Germinal center (tissue), 1 donor: ENCODE measurements around the gene SLC2A4.
"Not testable (repeated sequence)": the region's sequence is repeated elsewhere in the genome, so short reads cannot be mapped to it uniquely, and the experiment has no call there.

Source experiments
- DNase-seq: peaks from one replicate; pipeline ENCODE4 v3.0.0; 2012; ENCODE audit warnings: mixed read lengths, low spot score

Gene SLC2A4

GRCh38 chr17:7324438-7324779 lies 42.9 kb downstream of the SLC2A4 start:
- DNase-seq: no peak

- no peak for DNase-seq
Observed at GRCh38 chr17:7325031-7325528, 43.6 kb downstream of the SLC2A4 start.

- no peak for DNase-seq
Observed at GRCh38 chr17:7326186-7326585, 44.7 kb downstream of the SLC2A4 start.

DNA sequence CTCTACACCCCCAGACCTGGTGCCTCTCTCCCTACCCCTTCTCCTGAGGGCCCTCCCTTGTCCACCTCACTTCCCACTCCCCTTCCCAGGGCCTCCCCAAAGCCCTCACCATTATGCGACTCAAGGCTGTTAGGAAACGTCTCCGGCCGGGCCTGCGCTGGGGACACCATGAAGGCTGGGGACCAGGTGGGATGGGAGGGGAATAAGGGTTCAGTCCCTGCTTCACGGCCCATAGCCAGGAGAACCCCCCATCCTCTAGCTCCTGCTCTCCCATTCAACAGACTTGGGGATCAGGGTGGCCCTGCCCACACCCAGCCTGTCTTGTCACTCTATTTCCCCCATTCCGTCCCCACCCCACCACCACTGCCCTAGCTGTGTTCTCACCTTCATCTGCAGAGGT lies 45.5 kb downstream of the SLC2A4 start:
- DNase-seq: no peak

DNA sequence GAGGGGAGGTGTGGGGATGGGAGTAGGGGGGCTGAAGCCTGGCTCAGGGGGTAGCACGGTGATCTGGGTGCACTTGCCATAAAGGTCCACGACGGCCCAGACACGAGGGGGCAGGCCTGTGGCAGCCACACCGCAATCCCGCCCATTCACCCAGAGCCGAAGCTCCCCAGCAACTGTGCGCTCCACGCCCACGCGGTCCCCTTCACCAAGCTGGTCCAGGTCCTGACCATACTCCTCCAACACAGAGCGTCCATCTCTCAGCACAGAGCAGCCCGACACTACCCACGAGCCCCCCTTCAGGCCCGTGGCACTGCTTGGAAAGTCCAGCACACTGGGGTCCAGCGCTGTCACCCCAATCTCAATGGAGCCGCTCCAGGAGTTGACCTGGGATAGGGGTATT lies 46.0 kb downstream of the SLC2A4 start:
- no peak for DNase-seq

- no peak for DNase-seq
Observed at GRCh38 chr17:7328009-7328408, 46.5 kb downstream of the SLC2A4 start.

- no peak for DNase-seq
Observed at GRCh38 chr17:7328840-7329373, 47.4 kb downstream of the SLC2A4 start, which contains the start of gene NEURL4. Gene NEURL4 (minus strand): TSS chr17:7329335. CDS start chr17:7329312, 23 bp downstream.

DNA sequence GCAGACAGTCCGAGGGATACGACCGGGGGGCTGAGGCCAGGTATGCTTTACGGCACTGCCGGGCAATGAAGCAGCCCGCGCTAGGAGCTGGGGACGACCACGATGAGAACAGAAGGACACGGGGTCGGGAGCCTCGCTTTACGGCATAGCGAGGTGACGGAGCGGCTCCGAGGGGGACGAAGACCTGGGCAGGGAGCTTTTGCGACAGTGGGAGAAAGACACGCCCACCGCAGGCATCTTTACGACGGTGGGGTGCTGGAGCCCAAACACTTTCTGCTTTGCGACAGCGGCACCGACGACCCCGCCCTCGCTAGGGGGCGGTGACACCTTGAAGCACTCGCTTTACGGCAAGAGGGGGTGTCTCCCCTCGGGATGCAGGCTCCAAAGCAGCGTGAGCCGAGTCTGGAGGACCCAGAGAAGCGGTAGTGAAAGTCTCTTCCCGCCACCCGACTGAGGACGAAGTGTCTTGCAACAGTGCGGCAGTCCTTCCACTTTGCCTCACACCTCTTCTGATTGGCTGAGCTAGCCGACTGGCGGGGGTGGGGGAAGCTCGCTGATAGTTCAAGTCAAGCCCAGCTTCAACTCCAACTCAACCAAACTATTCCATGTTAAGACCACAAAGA lies 48.0 kb downstream of the SLC2A4 start:
- DNase-seq: peak; percentile 97

- peak; percentile 91 for DNase-seq
Observed at GRCh38 chr17:7329997-7330637, 48.6 kb downstream of the SLC2A4 start.

DNA sequence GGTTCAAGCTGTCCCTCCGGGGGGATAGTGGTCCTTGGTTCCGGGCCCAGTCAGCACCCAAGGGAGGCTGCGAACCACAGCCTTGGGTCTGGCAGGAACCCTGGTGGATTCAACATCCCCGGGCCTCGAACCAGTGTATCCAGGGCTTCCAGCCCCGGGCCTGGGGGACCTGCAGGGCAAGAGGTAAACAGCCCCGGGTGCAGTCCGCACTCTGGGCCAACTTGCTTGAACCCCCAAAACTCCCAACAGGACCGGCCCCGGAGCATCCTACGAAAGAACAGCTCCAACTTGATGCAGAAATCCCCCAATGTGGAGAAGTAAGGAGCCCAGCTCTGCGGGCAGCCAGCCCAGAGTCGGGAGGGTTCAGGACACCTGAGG lies 49.1 kb downstream of the SLC2A4 start:
- DNase-seq: no peak

DNA sequence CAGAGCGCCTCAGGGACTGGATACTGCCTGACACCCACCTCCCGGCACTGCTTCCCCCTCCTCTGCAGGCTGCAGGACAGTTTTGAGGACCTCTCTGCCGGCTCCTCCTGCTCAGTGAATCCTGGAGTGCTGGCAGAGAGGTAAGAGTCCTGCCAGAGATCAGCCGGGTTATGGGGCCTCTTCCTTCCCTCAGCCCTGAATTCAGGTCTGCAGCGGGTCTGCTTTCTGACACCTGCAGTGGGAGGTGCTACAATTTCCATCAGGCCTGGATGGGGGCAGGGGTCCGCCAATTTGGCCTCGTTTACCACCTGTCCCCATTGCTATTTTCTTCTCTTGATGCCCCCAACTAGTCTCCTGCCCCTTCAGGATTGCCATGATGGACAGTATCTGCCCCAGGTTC lies 50.6 kb downstream of the SLC2A4 start:
- no peak for DNase-seq

DNA sequence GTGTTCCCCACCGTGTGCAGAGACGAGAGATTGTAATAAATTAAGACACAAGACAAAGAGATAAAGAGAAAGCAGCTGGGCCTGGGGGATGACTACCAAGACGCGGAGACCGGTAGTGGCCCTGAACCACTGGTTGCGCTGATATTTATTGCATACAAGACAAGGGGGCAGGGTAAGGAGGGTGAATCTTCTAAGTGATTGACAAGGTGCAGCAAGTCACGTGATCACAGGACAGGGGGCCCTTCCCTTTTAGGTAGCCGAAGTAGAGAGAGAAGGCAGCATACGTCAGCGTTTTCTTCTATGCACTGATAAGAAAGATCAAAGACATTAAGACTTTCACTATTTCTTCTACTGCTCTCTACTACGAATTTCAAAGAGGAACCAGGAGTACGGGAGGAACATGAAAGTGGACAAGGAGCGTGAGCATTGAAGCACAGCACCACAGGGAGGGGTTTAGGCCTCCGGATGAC lies 51.1 kb downstream of the SLC2A4 start:
- DNase-seq: not testable (repeated sequence)

DNA sequence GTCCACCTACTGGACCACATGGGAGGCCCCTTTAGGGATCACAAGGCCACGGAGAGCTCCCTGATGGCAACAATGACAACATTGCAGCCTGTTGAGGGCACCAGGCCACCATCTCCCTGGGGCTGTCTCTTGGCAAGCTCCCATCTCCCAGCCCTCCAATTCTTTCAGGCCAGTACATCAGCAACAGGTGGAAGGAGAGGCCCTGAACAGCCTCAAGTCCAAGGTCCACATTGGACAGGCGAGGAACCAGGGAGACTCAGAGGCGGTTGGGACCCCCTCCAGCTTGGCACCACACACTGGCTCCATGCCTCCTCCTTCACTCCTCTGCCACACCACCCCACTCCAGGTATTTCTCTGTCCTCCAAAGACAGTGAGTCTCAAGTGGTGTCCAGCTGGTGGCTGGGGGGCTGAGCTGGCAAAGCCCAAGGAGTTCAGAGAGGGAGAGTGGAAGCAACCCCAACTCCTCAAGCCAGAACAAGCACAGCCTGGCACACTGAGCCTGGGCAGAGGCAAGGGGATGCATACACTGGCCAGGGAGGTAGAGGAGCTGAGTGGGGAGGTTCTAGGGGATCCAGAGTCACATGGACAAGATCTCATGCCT lies 53.5 kb downstream of the SLC2A4 start:
- no peak for DNase-seq

- not testable (repeated sequence) for DNase-seq
Observed at GRCh38 chr17:7335765-7336164, 54.2 kb downstream of the SLC2A4 start.

GRCh38 chr17:7336240-7337175 lies 55.0 kb downstream of the SLC2A4 start, which contains the start of gene ACAP1:
Gene ACAP1 (plus strand): TSS chr17:7336529. CDS start chr17:7336735, 206 bp downstream.
- DNase-seq: peak; percentile 75

- not testable (repeated sequence) for DNase-seq
Observed at GRCh38 chr17:7337600-7337999, 56.1 kb downstream of the SLC2A4 start.
